HG03064 (cell line): ENCODE measurements around the gene NKG7.

Experiments used
- ATAC-seq: cut with Tn5 transposase; IDR thresholded peaks from one replicate; pipeline ENCODE4 v1.9.1; 2021; ENCODE audit warnings: low read depth; ENCODE audit not compliant: unreplicated experiment

Gene NKG7

GRCh38 chr19:51364200-51365106 is 8.0 kb downstream of the NKG7 start:
- no peak for ATAC-seq

- ATAC-seq, result no peak
Observed at GRCh38 chr19:51361239-51361638, 11.2 kb downstream of the NKG7 start.

- no peak for ATAC-seq
Observed at GRCh38 chr19:51359294-51359693, 13.2 kb downstream of the NKG7 start.

- no peak for ATAC-seq
Observed at GRCh38 chr19:51357952-51358351, 14.5 kb downstream of the NKG7 start.

GRCh38 chr19:51356159-51356801 is 16.2 kb downstream of the NKG7 start:
- ATAC-seq, result no peak

GRCh38 chr19:51354742-51355148 is 17.7 kb downstream of the NKG7 start:
- ATAC-seq, result no peak

- ATAC-seq, result no peak
Observed at GRCh38 chr19:51354103-51354741, 18.2 kb downstream of the NKG7 start.

- no peak for ATAC-seq
Observed at GRCh38 chr19:51352783-51353360, 19.6 kb downstream of the NKG7 start.

- no peak for ATAC-seq
Observed at GRCh38 chr19:51351266-51351990, 21.0 kb downstream of the NKG7 start.

- ATAC-seq, result no peak
Observed at GRCh38 chr19:51347209-51347928, 25.1 kb downstream of the NKG7 start.

GRCh38 chr19:51346742-51347141 is 25.7 kb downstream of the NKG7 start:
- ATAC-seq, result no peak

- no peak for ATAC-seq
Observed at GRCh38 chr19:51345076-51345620, 27.3 kb downstream of the NKG7 start.

- ATAC-seq, result no peak
Observed at GRCh38 chr19:51342631-51343569, 29.6 kb downstream of the NKG7 start.

GRCh38 chr19:51341976-51342580 is 30.4 kb downstream of the NKG7 start, which contains the start of gene VSIG10L:
VSIG10L (minus strand) TSS chr19:51342139; CDS start chr19:51342124, 15 bp downstream.
- ATAC-seq, result no peak

GRCh38 chr19:51341066-51341465 is 31.4 kb downstream of the NKG7 start:
- ATAC-seq, result no peak

GRCh38 chr19:51339687-51340656 is 32.5 kb downstream of the NKG7 start:
- no peak for ATAC-seq

- ATAC-seq, result no peak
Observed at GRCh38 chr19:51339313-51339686, 33.2 kb downstream of the NKG7 start.
